Activated B cell treated with CpG ODN at 0.5 μM for 24 hours (primary cell): ENCODE measurements around the gene KDM4F. TPM values are rescaled to one million over a fixed set of nuclear protein-coding genes. Genes with fewer than 3 reads are reported as not detected.
"Not testable (repeated sequence)": the region's sequence is repeated elsewhere in the genome, so short reads cannot be mapped to it uniquely, and the experiment has no call there.

Experiments used
- ATAC-seq: fragments of 200-7000 bp; cut with Tn5 transposase; one replicate; pipeline ENCODE4 v1.10.0; 2021; ENCODE audit warnings: low read depth, mild to moderate bottlenecking, moderate library complexity
- CTCF ChIA-PET: fragments of 350-600 bp; sonication (Branson Sonifier 250); formaldehyde crosslinking; loops from one replicate; lab custom pipeline; 2021; ENCODE audit warnings: antibody characterized with exemption; lab: Charles Lee
- POLR2A ChIA-PET: fragments of 350-600 bp; sonication (Branson Sonifier 250); formaldehyde crosslinking; loops from one replicate; lab custom pipeline; 2021; ENCODE audit warnings: antibody characterized with exemption; lab: Charles Lee
- DNase-seq: peaks from one replicate; pipeline ENCODE4 v3.0.0; 2022
- H3K27ac Mint-ChIP-seq: one replicate; pipeline ENCODE4 v1.8.0; 2020; ENCODE audit warnings: mixed read lengths
- H3K27me3 Mint-ChIP-seq: one replicate; pipeline ENCODE4 v1.8.0; 2021; ENCODE audit warnings: mixed read lengths
- H3K36me3 Mint-ChIP-seq: one replicate; pipeline ENCODE4 v1.8.0; 2021; ENCODE audit warnings: low read depth, mixed read lengths
- H3K4me1 Mint-ChIP-seq: one replicate; pipeline ENCODE4 v1.8.0; 2021; ENCODE audit warnings: mixed read lengths
- H3K4me3 Mint-ChIP-seq: one replicate; pipeline ENCODE4 v1.8.0; 2020; ENCODE audit warnings: mild to moderate bottlenecking, mixed read lengths
- H3K9me3 Mint-ChIP-seq: one replicate; pipeline ENCODE4 v1.8.0; 2020; ENCODE audit warnings: mixed read lengths
- CTCF ChIP-seq: fragments of 200-600 bp; IDR thresholded peaks from one replicate; pipeline ENCODE4 v1.8.0; 2022; ENCODE audit warnings: antibody characterized with exemption, mild to moderate bottlenecking
- intact Hi-C: fragments of 100-400 bp; cut with micrococcal nuclease; formaldehyde crosslinking; loops from one replicate; pipeline ENCODE4 v1.15.1; 2024
- total RNA-seq: library from RNA; stranded (reverse); gene quantifications from 2 replicates; pipeline ENCODE4 v1.2.3, GENCODE V29; 2022

Gene KDM4F
- not detected in 2 replicates for total RNA-seq

GRCh38 chr11:95049122-95049521, at the start of gene KDM4F:
TSS of gene KDM4F (plus strand) at chr11:95049422.
- H3K36me3 Mint-ChIP-seq, DNase-seq, H3K27ac Mint-ChIP-seq, intact Hi-C loops, CTCF ChIA-PET, H3K4me1 Mint-ChIP-seq, H3K9me3 Mint-ChIP-seq, ATAC-seq, H3K4me3 Mint-ChIP-seq: not testable (repeated sequence)
- POLR2A ChIA-PET = interaction anchor here (1.1 kb wide), 1 partner anchor 18 kb away, joined by 3 read pairs; no protein-coding TSS in a partner anchor
- H3K27me3 Mint-ChIP-seq = peaks cover 20% of the 10 kb centered on the region

- DNase-seq (no peak), ATAC-seq (no peak)
- no peak for TF ChIP-seq CTCF
- ChIA-PET POLR2A (no interaction called here), CTCF (no interaction called here)
- H3K4me1 Mint-ChIP-seq = no peaks in the 10 kb centered on the region
- H3K27ac Mint-ChIP-seq = no peak overlapping the region
- H3K9me3 Mint-ChIP-seq = no peaks in the 10 kb centered on the region
- intact Hi-C loops = no loop called here
- no peak overlapping the region for H3K4me3 Mint-ChIP-seq
- no peaks in the 10 kb centered on the region for H3K36me3 Mint-ChIP-seq
- peaks cover 11% of the 10 kb centered on the region for H3K27me3 Mint-ChIP-seq
Measured at GRCh38 chr11:95003716-95004115, 45.5 kb upstream of the KDM4F start.

- POLR2A ChIA-PET = no interaction called here
- Mint-ChIP-seq H3K9me3 (no peaks in the 10 kb centered on the region), H3K27me3 (peaks cover 13% of the 10 kb centered on the region), H3K4me1 (no peaks in the 10 kb centered on the region), H3K4me3 (no peak overlapping the region), H3K36me3 (no peaks in the 10 kb centered on the region), H3K27ac (no peak overlapping the region)
- ATAC-seq = no peak
- DNase-seq = no peak
- TF ChIP-seq CTCF = no peak
- intact Hi-C loops = no loop called here
- CTCF ChIA-PET = no interaction called here
Measured at GRCh38 chr11:95005642-95006041, 43.6 kb upstream of the KDM4F start.

GRCh38 chr11:95011376-95011775, 37.8 kb upstream of the KDM4F start:
- H3K27me3 Mint-ChIP-seq = peaks cover 14% of the 10 kb centered on the region
- CTCF ChIA-PET = no interaction called here
- no peak for TF ChIP-seq CTCF
- intact Hi-C loops = no loop called here
- no peak overlapping the region for H3K27ac Mint-ChIP-seq
- no peaks in the 10 kb centered on the region for H3K4me1 Mint-ChIP-seq
- ATAC-seq = no peak
- POLR2A ChIA-PET = no interaction called here
- DNase-seq = no peak
- no peak overlapping the region for H3K4me3 Mint-ChIP-seq
- H3K36me3 Mint-ChIP-seq = no peaks in the 10 kb centered on the region
- no peaks in the 10 kb centered on the region for H3K9me3 Mint-ChIP-seq

- intact Hi-C loops = no loop called here
- Mint-ChIP-seq H3K27ac (no peak overlapping the region), H3K27me3 (peaks cover 11% of the 10 kb centered on the region), H3K36me3 (no peaks in the 10 kb centered on the region), H3K9me3 (no peaks in the 10 kb centered on the region), H3K4me1 (no peaks in the 10 kb centered on the region), H3K4me3 (no peak overlapping the region)
- CTCF ChIA-PET = no interaction called here
- no peak for DNase-seq
- POLR2A ChIA-PET = no interaction called here
- ATAC-seq = no peak
- no peak for TF ChIP-seq CTCF
Measured at GRCh38 chr11:95014184-95014821, 34.9 kb upstream of the KDM4F start.
